HepG2 (cell line): ENCODE data around the gene PYURF. TPM values are rescaled to one million over a fixed set of nuclear protein-coding genes. Genes with fewer than 3 reads are reported as not detected.

Source experiments
- ARID4A ChIP-seq: sonication (generic); formaldehyde crosslinking; IDR thresholded peaks from 2 replicates; pipeline ENCODE4 v1.5.0; 2020; ENCODE audit warnings: mild to moderate bottlenecking, missing genetic modification reagents, borderline replicate concordance
- DZIP1 ChIP-seq: sonication (generic); formaldehyde crosslinking; IDR thresholded peaks from 2 replicates; pipeline ENCODE4 v1.5.0; 2020; ENCODE audit warnings: mild to moderate bottlenecking, missing genetic modification reagents
- FOSL1 ChIP-seq: sonication (generic); formaldehyde crosslinking; IDR thresholded peaks from 2 replicates; pipeline ENCODE4 v1.9.0; 2021; ENCODE audit warnings: missing genetic modification reagents, borderline replicate concordance
- FOXJ3 ChIP-seq: sonication (generic); formaldehyde crosslinking; IDR thresholded peaks from 2 replicates; pipeline ENCODE4 v1.4.0; 2020; ENCODE audit warnings: missing genetic modification reagents, mild to moderate bottlenecking, borderline replicate concordance
- NR2F1 ChIP-seq, 2 experiments: fragments of 450-650 bp in 1 of 2; formaldehyde crosslinking in 1 of 2; IDR thresholded peaks; 2 replicates each; pipeline versions ENCODE4 v1.5.0 to v1.6.1; 2016 to 2020; ENCODE audit warnings: mild to moderate bottlenecking in 1 of 2, missing compliant biosample characterization in 1 of 2, missing genetic modification reagents in 1 of 2, moderate library complexity in 1 of 2
- NR3C1 ChIP-seq: sonication (generic); formaldehyde crosslinking; IDR thresholded peaks from 2 replicates; pipeline ENCODE4 v1.4.0; 2020; ENCODE audit warnings: missing genetic modification reagents
- SIX1 ChIP-seq: sonication (generic); formaldehyde crosslinking; IDR thresholded peaks from 2 replicates; pipeline ENCODE4 v1.4.0; 2020; ENCODE audit warnings: missing genetic modification reagents, borderline replicate concordance
- TOPORS ChIP-seq: sonication (generic); formaldehyde crosslinking; IDR thresholded peaks from 2 replicates; pipeline ENCODE4 v1.8.0; 2023; ENCODE audit warnings: mild to moderate bottlenecking, missing genetic modification reagents
- ZKSCAN1 ChIP-seq: fragments of 150-350 bp; IDR thresholded peaks from 2 replicates; pipeline ENCODE4 v1.6.1; 2014; ENCODE audit warnings: low read length
- ZNF253 ChIP-seq: sonication (generic); formaldehyde crosslinking; IDR thresholded peaks from 2 replicates; pipeline ENCODE4 v1.8.0; 2022; ENCODE audit warnings: mild to moderate bottlenecking, missing genetic modification reagents, borderline replicate concordance
- ZSCAN20 ChIP-seq: sonication (generic); formaldehyde crosslinking; IDR thresholded peaks from 2 replicates; pipeline ENCODE4 v1.4.0; 2020; ENCODE audit warnings: missing genetic modification reagents, mild to moderate bottlenecking, borderline replicate concordance
- polyA plus RNA-seq, 8 experiments: library from polyadenylated mRNA; depleted of rRNA in 3 of 8; stranded (reverse) in 7 of 8; unstranded in 1 of 8; fragments of >200 nt; fragmentation: Illumina TruSeq in 4 of 8; extraction: Trizol in 4 of 8; gene quantifications; 2 replicates each; pipeline versions ENCODE4 v1.2.1 to v1.2.3, GENCODE V29; 2011 to 2016; ENCODE audit warnings: low read depth in 4 of 8, missing spikeins in 1 of 8, mixed read lengths in 1 of 8; ENCODE audit not compliant: insufficient read depth in 1 of 8
- total RNA-seq, 5 experiments: library from RNA; depleted of rRNA; stranded (reverse); fragments of >200 nt; fragmentation: Illumina TruSeq; extraction: Trizol; gene quantifications; 2 replicates each; pipeline ENCODE4 v1.2.3, GENCODE V29; 2016; ENCODE audit warnings: low read depth in 1 of 5
- TF ChIP-seq, protein P1 (sequence below): sonication (generic); formaldehyde crosslinking; IDR thresholded peaks from 2 replicates; pipeline ENCODE4 v1.4.0; 2020; ENCODE audit warnings: mild to moderate bottlenecking, missing genetic modification reagents
- TF ChIP-seq, protein P2 (sequence below): sonication (generic); formaldehyde crosslinking; IDR thresholded peaks from 2 replicates; pipeline ENCODE4 v1.8.1; 2023; ENCODE audit warnings: missing genetic modification reagents, mild to moderate bottlenecking, borderline replicate concordance
- TF ChIP-seq, protein P3 (sequence below): IDR thresholded peaks from 2 replicates; pipeline ENCODE4 v1.6.1; 2016; ENCODE audit warnings: low read depth, borderline replicate concordance
- TF ChIP-seq, protein P4 (sequence below): sonication (generic); formaldehyde crosslinking; IDR thresholded peaks from 2 replicates; pipeline ENCODE4 v1.5.1; 2020; ENCODE audit warnings: missing genetic modification reagents, mild to moderate bottlenecking, borderline replicate concordance

PYURF gene
- total and polyA plus RNA-seq, 2 of the 13 experiments (the other 11 are each of a cell fraction or from before 2014, with no cell fraction given), result 59.9 to 95.2 TPM

- TF ChIP-seq, protein P1, sequence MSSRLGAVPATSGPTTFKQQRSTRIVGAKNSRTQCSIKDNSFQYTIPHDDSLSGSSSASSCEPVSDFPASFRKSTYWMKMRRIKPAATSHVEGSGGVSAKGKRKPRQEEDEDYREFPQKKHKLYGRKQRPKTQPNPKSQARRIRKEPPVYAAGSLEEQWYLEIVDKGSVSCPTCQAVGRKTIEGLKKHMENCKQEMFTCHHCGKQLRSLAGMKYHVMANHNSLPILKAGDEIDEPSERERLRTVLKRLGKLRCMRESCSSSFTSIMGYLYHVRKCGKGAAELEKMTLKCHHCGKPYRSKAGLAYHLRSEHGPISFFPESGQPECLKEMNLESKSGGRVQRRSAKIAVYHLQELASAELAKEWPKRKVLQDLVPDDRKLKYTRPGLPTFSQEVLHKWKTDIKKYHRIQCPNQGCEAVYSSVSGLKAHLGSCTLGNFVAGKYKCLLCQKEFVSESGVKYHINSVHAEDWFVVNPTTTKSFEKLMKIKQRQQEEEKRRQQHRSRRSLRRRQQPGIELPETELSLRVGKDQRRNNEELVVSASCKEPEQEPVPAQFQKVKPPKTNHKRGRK (CRISPR knock-in tag), result 0 out of 2 replicates have a peak, but pooled peaks have one; percentile 58
- TF ChIP-seq FOXJ3 (no peak), DZIP1 (peak; percentile 79), ZSCAN20 (peak; percentile 82), ZKSCAN1 (no peak), TOPORS (peak; percentile 37; the same call in 1 of the 2 replicates), ZNF253 (CRISPR knock-in tag) (peak; percentile 76; the same call in 1 of the 2 replicates), ARID4A (CRISPR knock-in tag) (peak; percentile 97), NR3C1 (CRISPR knock-in tag) (no peak), SIX1 (CRISPR knock-in tag) (no peak), FOSL1 (peak; percentile 9; the same call in 1 of the 2 replicates), NR2F1 (CRISPR knock-in tag; IDR thresholded peaks at IDR 0.05) (peak; percentile 53 to 84; a peak in 3 of 4 replicates)
- TF ChIP-seq, protein P2, sequence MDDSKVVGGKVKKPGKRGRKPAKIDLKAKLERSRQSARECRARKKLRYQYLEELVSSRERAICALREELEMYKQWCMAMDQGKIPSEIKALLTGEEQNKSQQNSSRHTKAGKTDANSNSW (CRISPR knock-in tag), result no peak
- TF ChIP-seq, protein P3, sequence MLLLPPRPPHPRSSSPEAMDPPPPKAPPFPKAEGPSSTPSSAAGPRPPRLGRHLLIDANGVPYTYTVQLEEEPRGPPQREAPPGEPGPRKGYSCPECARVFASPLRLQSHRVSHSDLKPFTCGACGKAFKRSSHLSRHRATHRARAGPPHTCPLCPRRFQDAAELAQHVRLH (CRISPR knock-in tag), result peak; percentile 97
- TF ChIP-seq, protein P4, sequence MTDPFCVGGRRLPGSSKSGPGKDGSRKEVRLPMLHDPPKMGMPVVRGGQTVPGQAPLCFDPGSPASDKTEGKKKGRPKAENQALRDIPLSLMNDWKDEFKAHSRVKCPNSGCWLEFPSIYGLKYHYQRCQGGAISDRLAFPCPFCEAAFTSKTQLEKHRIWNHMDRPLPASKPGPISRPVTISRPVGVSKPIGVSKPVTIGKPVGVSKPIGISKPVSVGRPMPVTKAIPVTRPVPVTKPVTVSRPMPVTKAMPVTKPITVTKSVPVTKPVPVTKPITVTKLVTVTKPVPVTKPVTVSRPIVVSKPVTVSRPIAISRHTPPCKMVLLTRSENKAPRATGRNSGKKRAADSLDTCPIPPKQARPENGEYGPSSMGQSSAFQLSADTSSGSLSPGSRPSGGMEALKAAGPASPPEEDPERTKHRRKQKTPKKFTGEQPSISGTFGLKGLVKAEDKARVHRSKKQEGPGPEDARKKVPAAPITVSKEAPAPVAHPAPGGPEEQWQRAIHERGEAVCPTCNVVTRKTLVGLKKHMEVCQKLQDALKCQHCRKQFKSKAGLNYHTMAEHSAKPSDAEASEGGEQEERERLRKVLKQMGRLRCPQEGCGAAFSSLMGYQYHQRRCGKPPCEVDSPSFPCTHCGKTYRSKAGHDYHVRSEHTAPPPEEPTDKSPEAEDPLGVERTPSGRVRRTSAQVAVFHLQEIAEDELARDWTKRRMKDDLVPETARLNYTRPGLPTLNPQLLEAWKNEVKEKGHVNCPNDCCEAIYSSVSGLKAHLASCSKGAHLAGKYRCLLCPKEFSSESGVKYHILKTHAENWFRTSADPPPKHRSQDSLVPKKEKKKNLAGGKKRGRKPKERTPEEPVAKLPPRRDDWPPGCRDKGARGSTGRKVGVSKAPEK (CRISPR knock-in tag), result 0 out of 2 replicates have a peak, but pooled peaks have one; percentile 67
These were observed at the start of gene PYURF (continued) for GRCh38 chr4:88523325-88524129.
